Stimulated activated CD4-positive, alpha-beta T cell treated with anti-CD3 and anti-CD28 coated beads, TNF-alpha, amount 100 ng/mL, for 48 hours (primary cell): Measurements from ENCODE around the gene GATC.
A peak's percentile ranks its signal among the peaks of the same experiment; 100 is the strongest.
"Not testable (repeated sequence)": the region's sequence is repeated elsewhere in the genome, so short reads cannot be mapped to it uniquely, and the experiment has no call there.

Experiments used
- DNase-seq, 3 donors: peaks; one replicate each; pipeline ENCODE4 v3.0.0-alpha.2; 2020; ENCODE audit warnings: low read depth in 3 of 3

The GATC gene

GRCh38 chr12:120470150-120470784 is 24.0 kb downstream of the GATC start:
- DNase-seq = no peak

GRCh38 chr12:120472521-120472920 is 26.3 kb downstream of the GATC start:
- DNase-seq = no peak

GRCh38 chr12:120473807-120474615 is 27.8 kb downstream of the GATC start:
- no peak for DNase-seq

GRCh38 chr12:120474616-120474960 is 28.3 kb downstream of the GATC start:
- no peak for DNase-seq

GRCh38 chr12:120475643-120476042 is 29.4 kb downstream of the GATC start:
- DNase-seq = no peak

GRCh38 chr12:120479458-120479857 is 33.2 kb downstream of the GATC start:
- no peak for DNase-seq

- DNase-seq = no peak
These were observed 34.0 kb downstream of the GATC start for GRCh38 chr12:120480211-120480610.

- DNase-seq = no peak
These were observed 35.0 kb downstream of the GATC start for GRCh38 chr12:120481022-120481767.

GRCh38 chr12:120483621-120484020 is 37.4 kb downstream of the GATC start:
- no peak for DNase-seq

- DNase-seq = no peak
These were observed 40.0 kb downstream of the GATC start for GRCh38 chr12:120485961-120486881.

GRCh38 chr12:120487552-120487951 is 41.3 kb downstream of the GATC start:
- DNase-seq = not testable (repeated sequence)

- DNase-seq = no peak
These were observed 41.9 kb downstream of the GATC start for GRCh38 chr12:120488057-120488640.

GRCh38 chr12:120489018-120489417 is 42.8 kb downstream of the GATC start:
- DNase-seq = no peak

GRCh38 chr12:120490325-120490724 is 44.1 kb downstream of the GATC start:
- no peak for DNase-seq

GRCh38 chr12:120490833-120491512 is 44.7 kb downstream of the GATC start:
- no peak for DNase-seq

- DNase-seq = no peak
These were observed 49.0 kb downstream of the GATC start for GRCh38 chr12:120495186-120495730.

- peak; percentile 95 to 97 (median 97) for DNase-seq
These were observed 49.6 kb downstream of the GATC start, which contains the start of gene DYNLL1 for GRCh38 chr12:120495731-120496412. Gene DYNLL1 (plus strand): TSS chr12:120496113. CDS start chr12:120496422, 309 bp downstream.

GRCh38 chr12:120496413-120497340 is 50.4 kb downstream of the GATC start:
- peak in 1 of 3 donors; percentile 21 for DNase-seq
